Esophagus squamous epithelium (tissue), 5 donors: ENCODE measurements around the gene KIF17. TPM values are rescaled to one million over a fixed set of nuclear protein-coding genes. Genes with fewer than 3 reads are reported as not detected.

Source experiments
- DNase-seq: peaks from one replicate; lab custom pipeline; 2025; lab: John Stamatoyannopoulos, UW
- H3K27ac ChIP-seq, 4 donors: fragments of 200-600 bp; sonication (generic); one replicate each; pipeline ENCODE4 v1.5.1; 2016 to 2019; ENCODE audit warnings: mild to moderate bottlenecking in 1 of 4
- H3K27me3 ChIP-seq, 4 donors: fragments of 200-600 bp; sonication (generic); 1 replicate in 3 of 4; 2 replicates in 1 of 4; pipeline versions ENCODE4 v1.5.1 to v1.6.0; 2017 to 2021; ENCODE audit warnings: antibody characterized with exemption in 1 of 4
- H3K36me3 ChIP-seq, 3 donors: fragments of 200-600 bp; sonication (generic); one replicate each; pipeline ENCODE4 v1.5.1; 2016 to 2019
- H3K4me1 ChIP-seq, 3 donors: fragments of 200-600 bp; sonication (generic); one replicate each; pipeline ENCODE4 v1.5.1; 2017 to 2019
- H3K4me3 ChIP-seq, 4 donors: fragments of 200-600 bp; sonication (generic); 1 replicate in 3 of 4; 2 replicates in 1 of 4; pipeline ENCODE4 v1.5.1; 2016 to 2019; ENCODE audit warnings: mild to moderate bottlenecking in 2 of 4, moderate library complexity in 1 of 4
- H3K9me3 ChIP-seq, 3 donors: fragments of 200-600 bp; sonication (generic); one replicate each; pipeline ENCODE4 v1.5.1; 2016 to 2019
- POLR2A ChIP-seq, 4 donors: fragments of 450-650 bp; IDR thresholded peaks; one replicate each; pipeline ENCODE4 v1.6.1; 2017; ENCODE audit warnings: antibody characterized with exemption in 4 of 4, mild to moderate bottlenecking in 4 of 4, moderate library complexity in 3 of 4
- WGBS, 2 donors: methylation state at CpG; one replicate each; pipeline ENCODE4 v1.1.5; 2018; 5-methylcytosine and 5-hydroxymethylcytosine counted together
- intact Hi-C: fragments of 100-400 bp; cut with DNase I; formaldehyde crosslinking; loops from one replicate; pipeline ENCODE4 v1.15.0; 2022
- total RNA-seq, 4 donors: library from RNA; depleted of rRNA; stranded (reverse); fragments of >200 nt; gene quantifications; one replicate each; pipeline ENCODE4 v1.1.0, GENCODE V29; 2016
- TF ChIP-seq, protein P1 (sequence below), 6 experiments: fragments of 450-650 bp in 4 of 6; fragments of 200-600 bp in 2 of 6; sonication (generic) in 2 of 6; IDR thresholded peaks; one replicate each; pipeline ENCODE4 v1.5.1; 2016 to 2019; ENCODE audit warnings: antibody characterized with exemption in 6 of 6, mild to moderate bottlenecking in 4 of 6, moderate library complexity in 4 of 6
- donor health status: DM: yes; HTN: yes; CAD: no.

KIF17 gene
- total RNA-seq, 4 donors from 2014 or later, result 0.57 to 1.9 (median 0.85) TPM; not detected in 1

DNA sequence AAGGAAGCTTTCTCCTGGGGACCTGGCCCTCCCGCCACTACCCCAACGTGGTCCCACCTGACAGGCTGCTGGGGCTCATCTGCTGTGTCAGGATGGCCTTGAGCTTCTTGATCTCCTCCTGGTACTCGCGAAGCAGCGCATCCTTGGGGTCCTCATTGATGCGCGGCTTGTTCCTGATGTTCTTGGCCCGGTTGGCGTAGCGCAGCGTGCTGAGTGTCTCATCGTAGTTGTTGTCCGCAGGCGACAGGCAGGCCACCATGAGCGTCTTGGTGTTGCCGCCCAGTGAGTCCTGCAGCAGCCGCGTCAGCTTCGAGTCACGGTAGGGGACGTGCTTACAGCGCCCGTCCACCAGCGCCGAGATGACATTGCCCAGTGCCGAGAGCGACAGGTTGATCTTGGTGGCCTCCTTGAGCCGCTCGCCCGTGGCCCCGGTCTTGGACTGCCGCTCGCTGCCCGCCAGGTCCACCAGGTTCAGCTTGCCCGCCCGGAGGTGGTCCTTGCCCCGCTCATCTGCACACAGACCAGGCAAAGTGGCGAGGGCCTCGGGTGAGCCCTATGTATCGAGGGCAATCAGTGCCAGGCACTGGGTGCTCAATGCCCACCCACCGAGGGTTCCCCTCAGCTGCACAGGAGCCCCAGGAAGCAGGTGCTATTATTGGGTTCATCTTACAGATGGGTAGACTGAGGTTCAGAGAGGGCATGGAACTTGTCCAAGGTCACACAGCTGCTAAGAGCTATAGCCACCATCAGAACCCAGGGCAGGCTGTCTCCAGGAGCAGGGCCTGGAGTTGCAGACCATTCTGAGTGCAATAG, 13.2 kb downstream of the KIF17 start:
- Histone ChIP-seq H3K36me3 (no peaks in the 10 kb centered on the region), H3K4me1 (no peaks in the 10 kb centered on the region), H3K9me3 (no peaks in the 10 kb centered on the region), H3K4me3 (no peak overlapping the region), H3K27me3 (peaks cover 0 to 5% (median 0%) of the 10 kb centered on the region in 4 donors), H3K27ac (no peak overlapping the region)
- TF ChIP-seq, protein P1, sequence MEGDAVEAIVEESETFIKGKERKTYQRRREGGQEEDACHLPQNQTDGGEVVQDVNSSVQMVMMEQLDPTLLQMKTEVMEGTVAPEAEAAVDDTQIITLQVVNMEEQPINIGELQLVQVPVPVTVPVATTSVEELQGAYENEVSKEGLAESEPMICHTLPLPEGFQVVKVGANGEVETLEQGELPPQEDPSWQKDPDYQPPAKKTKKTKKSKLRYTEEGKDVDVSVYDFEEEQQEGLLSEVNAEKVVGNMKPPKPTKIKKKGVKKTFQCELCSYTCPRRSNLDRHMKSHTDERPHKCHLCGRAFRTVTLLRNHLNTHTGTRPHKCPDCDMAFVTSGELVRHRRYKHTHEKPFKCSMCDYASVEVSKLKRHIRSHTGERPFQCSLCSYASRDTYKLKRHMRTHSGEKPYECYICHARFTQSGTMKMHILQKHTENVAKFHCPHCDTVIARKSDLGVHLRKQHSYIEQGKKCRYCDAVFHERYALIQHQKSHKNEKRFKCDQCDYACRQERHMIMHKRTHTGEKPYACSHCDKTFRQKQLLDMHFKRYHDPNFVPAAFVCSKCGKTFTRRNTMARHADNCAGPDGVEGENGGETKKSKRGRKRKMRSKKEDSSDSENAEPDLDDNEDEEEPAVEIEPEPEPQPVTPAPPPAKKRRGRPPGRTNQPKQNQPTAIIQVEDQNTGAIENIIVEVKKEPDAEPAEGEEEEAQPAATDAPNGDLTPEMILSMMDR (IDR thresholded peaks at IDR 0.05), result no peak
- TF ChIP-seq POLR2A (IDR thresholded peaks at IDR 0.05), result no peak
- DNase-seq, result no peak
- intact Hi-C loops, result no loop called here
- WGBS, 2 donors, result 84 to 94% methylated on average over 5 to 13 of the region's 41 CpGs

DNA sequence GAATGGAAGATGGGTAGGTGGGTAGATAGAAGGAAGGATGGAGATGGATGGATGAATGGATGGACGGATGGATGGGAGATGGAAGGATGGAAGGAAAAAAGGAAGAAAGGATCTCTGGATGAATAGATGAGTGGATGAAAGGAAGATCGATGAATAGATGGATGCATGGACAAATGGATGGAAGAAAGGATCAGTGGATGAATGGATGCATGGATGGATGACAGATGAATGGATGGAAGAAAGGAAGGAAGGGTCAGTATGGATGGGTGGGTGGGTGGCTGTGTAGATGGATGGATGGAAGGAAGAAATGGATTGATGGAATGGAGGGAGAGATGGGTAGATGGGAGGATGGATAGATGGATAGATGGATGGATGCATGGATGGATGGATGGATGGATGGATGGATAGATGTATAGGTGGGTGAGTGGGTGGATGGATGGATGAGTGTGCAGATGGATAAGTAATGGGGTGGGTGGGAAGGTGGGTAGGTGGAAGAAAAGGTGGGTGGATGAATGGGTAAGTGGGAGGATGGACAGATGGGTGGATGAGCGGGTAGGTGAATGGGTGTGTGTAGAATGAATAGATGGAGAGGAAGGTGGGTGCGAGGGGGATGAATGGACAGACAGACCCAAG, 14.6 kb downstream of the KIF17 start:
- intact Hi-C loops, result no loop called here
- H3K9me3 ChIP-seq, result no peaks in the 10 kb centered on the region
- no peak for TF ChIP-seq POLR2A (IDR thresholded peaks at IDR 0.05)
- TF ChIP-seq, protein P1 (IDR thresholded peaks at IDR 0.05), result no peak
- 81 to 86% methylated on average over 4 of the region's 4 CpGs for WGBS, 2 donors
- H3K4me1 ChIP-seq, result no peaks in the 10 kb centered on the region
- H3K4me3 ChIP-seq, result no peak overlapping the region
- H3K27ac ChIP-seq, result no peak overlapping the region
- DNase-seq, result no peak
- no peaks in the 10 kb centered on the region for H3K36me3 ChIP-seq
- no peaks in the 10 kb centered on the region for H3K27me3 ChIP-seq

DNA sequence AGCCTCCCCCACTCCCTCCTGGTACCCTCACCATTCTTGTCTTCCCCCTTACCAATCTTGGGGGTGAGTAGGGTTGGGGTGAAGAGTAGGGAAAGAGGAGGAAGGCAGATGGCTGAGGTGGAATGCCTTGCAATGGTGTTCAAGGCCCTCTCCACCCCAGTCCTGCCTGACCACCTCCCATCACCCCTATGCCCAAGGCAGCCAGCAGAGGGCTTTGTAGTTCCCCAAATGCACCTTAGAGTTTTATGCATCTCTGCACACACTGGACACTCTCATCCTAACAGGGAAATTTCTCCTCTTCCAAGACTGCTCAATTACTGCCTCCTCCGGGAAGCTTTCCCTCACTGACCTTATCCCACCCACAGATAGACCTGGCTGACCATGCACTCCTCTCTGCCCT, 15.4 kb downstream of the KIF17 start:
- Histone ChIP-seq H3K27ac (no peak overlapping the region), H3K27me3 (no peaks in the 10 kb centered on the region), H3K36me3 (no peaks in the 10 kb centered on the region), H3K4me1 (peaks cover 0 to 3% (median 0%) of the 10 kb centered on the region in 3 donors), H3K4me3 (no peak overlapping the region), H3K9me3 (no peaks in the 10 kb centered on the region)
- TF ChIP-seq, protein P1 (IDR thresholded peaks at IDR 0.05), result peak in 1 of 6 experiments; percentile 20
- no peak for TF ChIP-seq POLR2A (IDR thresholded peaks at IDR 0.05)
- intact Hi-C loops, result no loop called here
- 79 to 88% methylated on average over 1 of the region's 1 CpG for WGBS, 2 donors
- DNase-seq, result no peak

DNA sequence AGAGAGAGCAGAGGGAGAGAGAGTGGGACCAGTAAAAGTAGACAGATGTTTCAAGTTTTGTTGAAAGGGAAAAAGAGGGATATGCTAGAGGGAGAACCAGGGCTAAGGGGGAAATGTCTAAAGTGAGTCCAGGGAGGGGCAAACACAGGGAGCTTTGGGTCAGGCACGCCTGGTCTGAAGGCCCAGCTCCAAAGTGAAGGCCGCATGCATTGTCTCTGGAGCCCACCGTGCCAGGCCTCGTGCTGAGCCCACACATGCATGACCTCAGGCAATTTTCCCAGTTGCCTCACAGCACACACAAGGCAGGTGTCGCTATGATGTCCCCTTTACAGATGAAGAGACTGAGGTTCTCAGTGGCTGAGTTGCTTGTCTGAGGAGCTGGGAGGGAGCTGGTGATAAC, 16.0 kb downstream of the KIF17 start:
- H3K4me1 ChIP-seq, result peaks cover 0 to 9% (median 5%) of the 10 kb centered on the region in 3 donors
- intact Hi-C loops, result no loop called here
- no peak overlapping the region for H3K27ac ChIP-seq
- no peak for DNase-seq
- H3K4me3 ChIP-seq, result no peak overlapping the region
- TF ChIP-seq, protein P1 (IDR thresholded peaks at IDR 0.05), result no peak
- no peak for TF ChIP-seq POLR2A (IDR thresholded peaks at IDR 0.05)
- no peaks in the 10 kb centered on the region for H3K27me3 ChIP-seq
- WGBS, 2 donors, result 81 to 88% methylated on average over 3 to 5 of the region's 5 CpGs
- no peaks in the 10 kb centered on the region for H3K36me3 ChIP-seq
- no peaks in the 10 kb centered on the region for H3K9me3 ChIP-seq

GRCh38 chr1:20701446-20701845, 16.4 kb downstream of the KIF17 start:
- no peaks in the 10 kb centered on the region for H3K36me3 ChIP-seq
- no peak overlapping the region for H3K27ac ChIP-seq
- TF ChIP-seq, protein P1 (IDR thresholded peaks at IDR 0.05), result no peak
- no peak for TF ChIP-seq POLR2A (IDR thresholded peaks at IDR 0.05)
- intact Hi-C loops, result no loop called here
- DNase-seq, result no peak
- WGBS, 2 donors, result 82 to 83% methylated on average over 9 of the region's 9 CpGs
- no peaks in the 10 kb centered on the region for H3K9me3 ChIP-seq
- no peak overlapping the region for H3K4me3 ChIP-seq
- H3K4me1 ChIP-seq, result peaks cover 0 to 13% (median 7%) of the 10 kb centered on the region in 3 donors
- H3K27me3 ChIP-seq, result no peaks in the 10 kb centered on the region
